CD4-positive, alpha-beta T cell treated with Interleukin-10 for 1 hour (primary cell): ENCODE data around the gene P2RX7.
A peak's percentile ranks its signal among the peaks of the same experiment; 100 is the strongest.

ENCODE experiments used
- DNase-seq: peaks from one replicate; pipeline ENCODE4 v3.0.0-alpha.2; 2020

The P2RX7 gene

GRCh38 chr12:121111684-121112083, 21.0 kb upstream of the P2RX7 start:
- DNase-seq, result no peak

- no peak for DNase-seq
Measured at GRCh38 chr12:121112496-121112895, 20.2 kb upstream of the P2RX7 start.

GRCh38 chr12:121113057-121113456, 19.6 kb upstream of the P2RX7 start:
- no peak for DNase-seq

DNA sequence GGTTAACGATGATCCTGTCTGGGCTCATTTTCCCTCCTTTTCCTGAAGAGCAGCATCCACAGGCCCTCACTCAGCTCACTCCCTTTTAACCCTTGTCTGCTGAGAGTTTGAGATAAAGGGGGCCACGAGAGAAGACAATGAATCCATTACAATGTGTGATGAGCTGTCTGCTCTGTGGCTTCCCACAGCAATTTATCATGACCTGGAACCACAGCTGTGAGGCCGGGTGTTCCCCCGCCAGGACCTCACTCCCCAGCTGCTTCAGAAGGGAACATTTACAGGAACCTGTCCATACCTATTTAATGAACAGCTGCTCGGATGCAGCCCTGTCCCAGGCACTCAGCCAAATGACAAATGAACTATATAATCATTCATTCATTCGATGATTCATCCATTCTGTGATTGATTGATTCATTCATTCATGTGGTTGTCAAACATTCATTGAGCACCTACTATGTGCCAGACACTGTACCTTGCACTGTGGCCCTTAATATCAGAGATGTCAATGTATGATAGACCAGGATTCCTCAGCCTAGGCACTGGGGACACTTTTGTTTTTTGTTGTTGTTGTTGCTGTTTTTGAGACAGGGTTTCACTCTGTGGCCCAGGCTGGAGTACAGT, 18.5 kb upstream of the P2RX7 start:
- DNase-seq, result no peak

GRCh38 chr12:121114806-121115205, 17.9 kb upstream of the P2RX7 start:
- no peak for DNase-seq

DNA sequence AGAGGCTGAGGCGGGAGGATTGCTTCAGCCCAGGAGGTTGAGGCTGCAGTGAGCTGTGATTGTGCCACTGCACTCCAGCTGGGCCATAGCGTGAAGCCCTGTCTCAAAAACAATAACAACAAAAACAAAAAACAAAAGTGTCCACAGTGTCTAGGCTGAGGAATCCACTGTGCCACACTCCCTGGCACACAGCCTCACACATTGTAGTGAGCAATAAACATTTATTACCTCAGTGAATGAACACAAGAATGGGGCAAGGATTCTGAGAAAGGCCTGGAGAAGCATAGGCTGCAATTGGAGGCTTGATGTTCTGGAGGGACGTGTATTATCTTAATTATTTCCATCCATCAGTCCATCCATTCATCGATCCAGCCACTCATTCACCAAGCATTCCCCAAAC, 17.1 kb upstream of the P2RX7 start:
- DNase-seq, result no peak

DNA sequence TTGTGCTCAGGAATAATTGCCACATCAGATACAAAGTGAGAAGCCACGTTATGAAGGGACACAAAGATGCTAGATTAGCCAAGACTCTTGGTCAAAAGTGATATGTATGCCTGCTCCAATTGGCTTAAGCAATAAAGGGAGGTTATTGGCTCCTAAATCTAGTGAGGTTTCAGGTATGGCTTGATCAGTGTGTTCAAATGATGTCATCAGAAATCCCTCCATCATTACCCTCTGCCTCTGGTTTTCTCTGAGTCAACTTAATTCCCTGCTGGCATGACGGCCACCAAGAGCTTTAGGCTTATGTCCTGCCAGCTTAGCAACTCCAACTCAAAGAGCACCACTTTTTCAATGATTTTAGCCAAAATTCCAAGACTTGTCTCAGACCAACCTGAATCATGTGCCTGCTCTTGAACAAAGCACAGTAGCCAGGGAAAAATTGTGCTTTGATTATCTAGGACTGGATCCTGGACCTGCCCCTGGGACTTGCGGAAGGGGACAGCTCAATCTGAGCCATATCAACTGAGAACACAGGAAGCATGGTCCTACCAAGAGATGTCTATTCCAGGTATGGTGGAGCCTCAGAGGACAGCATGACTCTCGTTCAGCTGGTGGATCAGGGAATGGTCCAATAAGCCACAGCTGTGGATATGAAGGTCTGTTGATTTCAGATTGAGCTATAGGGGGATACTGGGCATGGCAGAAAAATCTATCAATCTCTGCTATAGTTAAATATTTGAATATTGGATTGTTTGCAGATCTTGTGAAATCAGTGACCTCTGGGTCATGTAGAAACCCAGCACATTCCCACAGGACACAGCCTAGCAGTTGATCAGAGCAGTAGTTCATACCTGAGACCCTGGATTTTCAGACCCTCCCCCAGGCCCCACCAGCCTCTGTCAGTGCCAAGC, 16.1 kb upstream of the P2RX7 start:
- DNase-seq, result no peak

GRCh38 chr12:121117226-121117777, 15.4 kb upstream of the P2RX7 start:
- no peak for DNase-seq

DNA sequence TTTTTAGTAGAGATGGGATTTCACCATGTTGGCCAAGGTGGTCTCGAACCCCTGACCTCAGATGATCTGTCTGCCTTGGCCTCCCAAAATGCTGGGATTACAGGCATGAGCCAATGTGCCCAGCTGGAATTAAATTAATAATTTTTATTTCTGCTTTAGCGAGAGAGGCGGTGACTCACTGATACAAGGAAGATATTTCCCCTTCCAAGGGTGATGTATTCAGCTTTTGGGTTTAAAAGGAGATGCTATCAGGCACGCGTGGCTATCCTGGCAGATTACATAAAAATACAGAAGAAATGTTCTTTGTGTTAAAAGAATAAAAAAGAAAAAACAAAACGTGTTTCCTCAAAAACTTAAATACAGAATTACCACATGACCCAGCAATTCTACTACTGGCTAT, 12.4 kb upstream of the P2RX7 start:
- DNase-seq, result no peak

DNA sequence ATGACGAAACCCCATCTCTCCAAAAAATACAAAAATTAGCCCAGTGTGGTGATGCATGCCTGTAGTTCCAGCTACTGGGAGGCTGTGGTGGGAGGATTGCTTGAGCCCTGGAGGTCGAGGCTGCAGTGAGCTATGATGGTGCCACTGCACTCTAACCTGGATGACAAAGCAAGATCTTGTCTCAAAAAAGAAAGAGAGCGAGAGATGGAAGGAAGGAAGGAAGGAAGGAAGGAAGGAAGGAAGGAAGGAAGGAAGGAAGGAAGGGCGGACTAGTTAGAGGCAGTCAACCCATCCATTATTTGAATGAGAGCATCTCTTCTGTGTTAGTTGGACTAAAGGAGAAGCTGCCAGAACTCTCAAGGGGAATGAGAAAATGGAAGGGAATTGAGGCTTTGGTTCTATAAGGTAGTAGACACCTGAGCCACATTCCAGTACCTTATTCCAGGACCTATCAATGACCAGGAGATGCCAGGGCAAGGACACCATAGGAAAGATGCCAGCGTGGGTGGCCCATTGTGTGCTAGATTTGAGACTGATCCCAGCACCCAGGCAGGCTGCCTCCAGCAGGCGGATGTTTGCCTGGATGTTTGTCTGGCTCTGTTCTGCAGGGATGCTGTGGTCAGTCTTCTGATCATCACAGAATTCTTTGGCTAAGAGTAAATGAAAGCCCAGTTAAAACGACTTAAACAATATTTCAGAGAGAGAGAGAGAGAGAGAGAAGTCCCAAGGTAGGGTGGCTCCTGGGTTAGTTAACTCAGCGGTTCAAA, 11.5 kb upstream of the P2RX7 start:
- DNase-seq, result no peak

- no peak for DNase-seq
Measured at GRCh38 chr12:121121805-121122204, 10.9 kb upstream of the P2RX7 start.

- DNase-seq, result no peak
Measured at GRCh38 chr12:121123488-121123887, 9.2 kb upstream of the P2RX7 start.

- no peak for DNase-seq
Measured at GRCh38 chr12:121124402-121125109, 8.1 kb upstream of the P2RX7 start.

- DNase-seq, result no peak
Measured at GRCh38 chr12:121127501-121127900, 5.2 kb upstream of the P2RX7 start.

GRCh38 chr12:121128908-121129810, 3.5 kb upstream of the P2RX7 start:
- peak; percentile 93 for DNase-seq

DNA sequence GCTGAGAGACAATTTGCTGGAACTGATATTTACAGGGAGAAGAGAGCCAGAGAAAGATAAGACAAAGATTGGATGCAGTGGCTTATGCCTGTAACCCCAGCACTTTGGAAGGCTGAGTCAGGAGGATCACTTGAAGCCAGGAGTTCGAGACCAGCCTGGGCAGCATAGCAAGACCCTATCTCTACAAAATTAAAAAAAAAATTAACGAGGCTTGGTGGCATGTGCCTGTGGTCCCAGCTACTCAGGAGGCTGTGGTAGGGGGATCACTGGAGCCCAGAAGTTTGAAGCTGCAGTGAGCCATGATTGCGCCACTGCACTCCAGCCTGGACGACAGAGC, 2.9 kb upstream of the P2RX7 start:
- no peak for DNase-seq

GRCh38 chr12:121130866-121131373, 1.8 kb upstream of the P2RX7 start:
- no peak for DNase-seq

- DNase-seq, result no peak
Measured at GRCh38 chr12:121131941-121132341, 735 bp upstream of the P2RX7 start.

DNA sequence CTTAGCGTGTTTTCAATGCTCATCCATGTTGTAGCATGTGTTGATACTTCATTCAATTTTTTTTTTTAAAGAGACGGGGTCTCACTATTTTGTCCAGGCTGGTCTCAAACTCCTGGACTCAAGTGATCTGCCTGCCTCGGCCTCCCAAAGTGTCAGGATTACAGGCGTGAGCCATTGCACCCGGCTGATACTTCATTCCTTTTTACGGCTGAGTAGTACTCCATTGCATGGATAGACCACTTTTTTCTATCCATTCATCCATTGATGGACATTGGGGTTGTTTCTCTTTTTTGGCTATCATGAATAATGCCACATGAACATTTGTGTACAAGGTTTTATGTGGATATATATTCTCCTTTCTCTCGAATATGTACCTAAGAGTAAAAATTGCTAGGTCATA, 1.2 kb downstream of the P2RX7 start:
- no peak for DNase-seq

DNA sequence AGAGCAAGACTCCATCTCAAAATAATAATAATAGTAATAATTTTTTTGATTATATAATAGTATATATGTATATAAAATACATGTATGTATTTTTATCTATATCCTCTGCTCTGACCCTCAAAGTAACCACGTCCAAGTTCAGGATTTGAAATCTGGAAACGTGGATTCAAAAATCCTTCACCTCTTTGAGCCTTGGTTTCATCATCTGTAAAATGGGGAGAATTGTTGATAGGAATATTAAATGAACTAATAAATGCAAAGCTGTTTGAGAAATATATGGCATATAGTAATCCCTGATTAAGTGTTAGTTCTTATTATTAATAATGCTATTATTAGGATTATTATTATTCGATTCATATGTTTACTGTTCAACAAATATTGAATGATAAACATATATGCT, 2.6 kb downstream of the P2RX7 start:
- no peak for DNase-seq

DNA sequence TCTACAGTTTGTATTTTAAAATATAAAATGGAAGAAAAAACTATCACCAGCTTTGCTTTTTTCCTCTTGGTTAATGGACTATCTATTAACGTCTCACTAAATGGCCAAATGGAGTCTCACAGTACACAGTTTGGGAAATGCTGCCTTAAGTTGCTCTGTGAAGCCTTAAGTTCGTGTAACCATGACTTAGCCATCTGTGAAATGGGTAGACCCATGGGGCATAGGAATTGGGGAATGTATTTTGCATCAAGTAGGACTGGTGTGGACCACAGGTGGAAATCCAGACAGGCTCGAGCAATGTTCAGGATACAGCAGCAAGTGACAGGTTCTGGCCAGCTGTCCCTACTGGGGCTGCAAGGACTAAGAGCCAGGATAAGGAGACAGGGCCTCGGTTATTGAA, 4.8 kb downstream of the P2RX7 start:
- DNase-seq, result no peak

DNA sequence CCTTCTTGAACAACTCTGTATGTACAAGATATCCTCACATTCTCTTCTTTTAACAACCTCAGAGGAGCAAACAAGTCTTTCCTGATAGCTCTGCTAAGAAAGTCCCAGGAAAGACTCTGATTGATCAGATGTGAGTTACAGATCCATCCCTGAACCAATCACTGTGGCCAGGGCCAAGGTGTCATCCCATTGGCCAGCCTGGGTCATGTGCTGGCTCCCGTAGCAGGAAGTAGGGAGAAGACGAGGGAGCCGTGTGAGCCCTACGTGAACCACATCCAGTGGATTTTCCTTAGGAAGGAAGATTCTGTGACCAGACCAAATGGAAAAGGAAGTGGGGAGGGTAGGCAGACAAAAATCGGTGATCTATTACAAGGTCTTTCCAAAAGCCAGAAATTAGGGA, 5.6 kb downstream of the P2RX7 start:
- DNase-seq, result no peak
